Neural progenitor cell (in vitro differentiated cells): ENCODE results near the gene ADAMTS15. TPM values are rescaled to one million over a fixed set of nuclear protein-coding genes. Genes with fewer than 3 reads are reported as not detected.
"Not testable (repeated sequence)": the region's sequence is repeated elsewhere in the genome, so short reads cannot be mapped to it uniquely, and the experiment has no call there.

Source experiments
- DNase-seq: peaks from one replicate; pipeline ENCODE4 v3.0.0-alpha.2; 2016; ENCODE audit warnings: low spot score
- H2AFZ ChIP-seq: fragments of 200-600 bp; sonication (generic); replicated peaks from 2 replicates; pipeline ENCODE4 v1.6.1; 2016; ENCODE audit warnings: antibody characterized with exemption
- H3F3A ChIP-seq: fragments of 200-600 bp; sonication (generic); 2 replicates; pipeline ENCODE4 v1.6.1; 2016; ENCODE audit warnings: antibody characterized with exemption, low read depth
- H3K27ac ChIP-seq: fragments of 200-600 bp; sonication (generic); 2 replicates; pipeline ENCODE4 v1.5.1; 2016; ENCODE audit warnings: mild to moderate bottlenecking
- H3K27me3 ChIP-seq: fragments of 200-600 bp; sonication (generic); 2 replicates; pipeline ENCODE4 v1.6.1; 2016; ENCODE audit warnings: mild to moderate bottlenecking, moderate library complexity
- H3K36me3 ChIP-seq: fragments of 200-600 bp; sonication (generic); 2 replicates; pipeline ENCODE4 v1.5.1; 2016
- H3K4me1 ChIP-seq: fragments of 200-600 bp; sonication (generic); 2 replicates; pipeline ENCODE4 v1.6.1; 2016; ENCODE audit warnings: mixed run types
- H3K4me2 ChIP-seq: fragments of 200-600 bp; sonication (generic); 2 replicates; pipeline ENCODE4 v1.6.1; 2016
- H3K4me3 ChIP-seq: fragments of 200-600 bp; sonication (generic); 2 replicates; pipeline ENCODE4 v1.5.1; 2016
- H3K79me2 ChIP-seq: fragments of 200-600 bp; sonication (generic); 2 replicates; pipeline ENCODE4 v1.6.1; 2016; ENCODE audit warnings: low read depth
- H3K9ac ChIP-seq: fragments of 200-600 bp; sonication (generic); 2 replicates; pipeline ENCODE4 v1.6.1; 2016
- H3K9me3 ChIP-seq: fragments of 200-600 bp; sonication (generic); 2 replicates; pipeline ENCODE4 v1.5.1; 2016; ENCODE audit warnings: low read depth
- H4K20me1 ChIP-seq: fragments of 200-600 bp; sonication (generic); 2 replicates; pipeline ENCODE4 v1.6.1; 2016; ENCODE audit warnings: low read depth
- H3K27ac Mint-ChIP-seq: 3 replicates; pipeline ENCODE4 v1.8.0; 2021; ENCODE audit warnings: mixed read lengths
- H3K27me3 Mint-ChIP-seq: 2 replicates; pipeline ENCODE4 v1.8.0; 2022; ENCODE audit warnings: low read depth, mild to moderate bottlenecking, inconsistent platforms, moderate library complexity, mixed read lengths; ENCODE audit not compliant: insufficient read depth
- H3K36me3 Mint-ChIP-seq: 3 replicates; pipeline ENCODE4 v1.8.0; 2021; ENCODE audit warnings: mixed read lengths
- H3K4me1 Mint-ChIP-seq: 3 replicates; pipeline ENCODE4 v1.8.0; 2021; ENCODE audit warnings: mixed read lengths
- H3K4me3 Mint-ChIP-seq: 3 replicates; pipeline ENCODE4 v1.8.0; 2021; ENCODE audit warnings: mild to moderate bottlenecking, moderate library complexity, mixed read lengths
- H3K9me3 Mint-ChIP-seq: 3 replicates; pipeline ENCODE4 v1.8.0; 2020; ENCODE audit warnings: mixed read lengths
- CTCF ChIP-seq: fragments of 200-600 bp; sonication (generic); IDR thresholded peaks from 2 replicates; pipeline ENCODE4 v1.5.1; 2017; ENCODE audit warnings: antibody characterized with exemption, mild to moderate bottlenecking
- EZH2 ChIP-seq: fragments of 200-600 bp; sonication (generic); IDR thresholded peaks from 2 replicates; pipeline ENCODE4 v1.6.1; 2017; ENCODE audit warnings: antibody characterized with exemption, mild to moderate bottlenecking, moderate library complexity
- EZH2phosphoT487 ChIP-seq: fragments of 200-600 bp; sonication (generic); IDR thresholded peaks from 2 replicates; pipeline ENCODE4 v1.6.1; 2017; ENCODE audit warnings: antibody characterized with exemption
- total RNA-seq: library from RNA; depleted of rRNA; stranded (reverse); fragments of >200 nt; gene quantifications from 2 replicates; pipeline ENCODE4 v1.2.3, GENCODE V29; 2015; ENCODE audit warnings: low replicate concordance

ADAMTS15 gene
- total RNA-seq, 1 donor from 2014 or later: 0.09 TPM

DNA sequence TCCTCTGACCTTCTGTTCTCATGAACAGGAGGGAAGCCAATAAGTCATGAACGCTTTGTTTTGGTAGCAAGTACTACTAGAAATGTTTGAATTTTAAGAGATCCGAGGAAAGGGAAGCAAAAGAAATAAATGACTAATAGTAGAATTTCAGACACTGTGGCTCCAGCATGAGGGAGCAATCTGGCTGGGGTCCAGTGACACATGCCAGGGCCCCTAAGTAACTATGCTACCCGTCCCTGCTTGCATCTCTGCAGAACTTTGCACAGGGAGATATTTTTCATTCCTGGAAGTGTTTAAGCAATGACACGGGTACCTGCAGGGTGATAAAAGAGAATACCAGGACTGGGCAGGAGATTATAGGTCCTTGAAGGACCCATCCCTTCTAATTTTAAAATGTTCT, 12.8 kb upstream of the ADAMTS15 start:
- Mint-ChIP-seq H3K4me1 (peaks cover 3% of the 10 kb centered on the region), H3K9me3 (peaks cover 4% of the 10 kb centered on the region), H3K27ac (no peak overlapping the region), H3K27me3 (peaks cover 6% of the 10 kb centered on the region), H3K4me3 (no peak overlapping the region), H3K36me3 (no peaks in the 10 kb centered on the region)
- H3K27me3 ChIP-seq: peaks cover 5% of the 10 kb centered on the region
- H3K4me2 ChIP-seq: no peak overlapping the region
- no peak overlapping the region for H3K9ac ChIP-seq
- H3F3A ChIP-seq: no peaks in the 10 kb centered on the region
- no peaks in the 10 kb centered on the region for H3K9me3 ChIP-seq
- TF ChIP-seq EZH2 (no peak), CTCF (no peak), EZH2phosphoT487 (no peak)
- no peaks in the 10 kb centered on the region for H3K79me2 ChIP-seq
- DNase-seq: no peak
- H3K4me3 ChIP-seq: no peak overlapping the region
- no peak overlapping the region for H3K27ac ChIP-seq
- H4K20me1 ChIP-seq: no peaks in the 10 kb centered on the region
- H3K36me3 ChIP-seq: no peaks in the 10 kb centered on the region
- no peak overlapping the region for H2AFZ ChIP-seq
- H3K4me1 ChIP-seq: no peaks in the 10 kb centered on the region

DNA sequence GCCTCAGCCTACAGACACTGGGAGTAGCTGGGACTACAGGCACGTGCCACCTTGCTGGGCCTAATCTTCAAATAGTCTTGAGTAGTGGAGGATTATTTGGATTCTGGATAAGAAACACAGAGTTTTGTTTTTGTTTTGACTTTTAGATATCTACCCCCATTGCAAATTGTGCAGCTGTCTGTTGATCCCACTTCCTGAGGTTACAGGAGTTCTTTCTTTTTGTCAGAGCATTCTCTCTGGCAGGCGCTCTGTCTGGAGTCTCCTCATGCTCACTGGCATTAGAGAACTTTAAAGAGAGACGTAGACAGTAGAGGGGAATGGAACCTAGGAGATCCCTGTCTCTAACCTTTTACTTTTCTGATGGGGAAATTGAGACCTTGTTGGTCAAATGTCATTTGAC, 12.3 kb upstream of the ADAMTS15 start:
- TF ChIP-seq CTCF (no peak), EZH2phosphoT487 (no peak), EZH2 (no peak)
- no peak overlapping the region for H3K9ac ChIP-seq
- no peaks in the 10 kb centered on the region for H4K20me1 ChIP-seq
- H3K27me3 Mint-ChIP-seq: peaks cover 3% of the 10 kb centered on the region
- H3K27me3 ChIP-seq: no peaks in the 10 kb centered on the region
- H3K4me3 ChIP-seq: no peak overlapping the region
- H3K9me3 Mint-ChIP-seq: peaks cover 4% of the 10 kb centered on the region
- no peaks in the 10 kb centered on the region for H3K36me3 ChIP-seq
- H3K36me3 Mint-ChIP-seq: no peaks in the 10 kb centered on the region
- no peak overlapping the region for H3K4me2 ChIP-seq
- no peaks in the 10 kb centered on the region for H3F3A ChIP-seq
- no peaks in the 10 kb centered on the region for H3K79me2 ChIP-seq
- no peaks in the 10 kb centered on the region for H3K9me3 ChIP-seq
- H3K27ac Mint-ChIP-seq: no peak overlapping the region
- peaks cover 3% of the 10 kb centered on the region for H3K4me1 Mint-ChIP-seq
- no peak for DNase-seq
- H2AFZ ChIP-seq: no peak overlapping the region
- no peak overlapping the region for H3K27ac ChIP-seq
- no peaks in the 10 kb centered on the region for H3K4me1 ChIP-seq
- H3K4me3 Mint-ChIP-seq: no peak overlapping the region

- no peak for TF ChIP-seq CTCF
- no peak for TF ChIP-seq EZH2phosphoT487
- no peak for TF ChIP-seq EZH2
- no peaks in the 10 kb centered on the region for H3K36me3 ChIP-seq
- Mint-ChIP-seq H3K9me3 (peaks cover 4% of the 10 kb centered on the region), H3K4me3 (no peak overlapping the region), H3K27me3 (peaks cover 3% of the 10 kb centered on the region), H3K36me3 (no peaks in the 10 kb centered on the region), H3K27ac (no peak overlapping the region), H3K4me1 (peaks cover 3% of the 10 kb centered on the region)
- H3K27me3 ChIP-seq: no peaks in the 10 kb centered on the region
- H3K9me3 ChIP-seq: no peaks in the 10 kb centered on the region
- DNase-seq: no peak
- no peaks in the 10 kb centered on the region for H3K4me1 ChIP-seq
- no peak overlapping the region for H3K27ac ChIP-seq
- no peak overlapping the region for H3K4me2 ChIP-seq
- H2AFZ ChIP-seq: no peak overlapping the region
- no peak overlapping the region for H3K9ac ChIP-seq
- no peaks in the 10 kb centered on the region for H3F3A ChIP-seq
- no peaks in the 10 kb centered on the region for H4K20me1 ChIP-seq
- H3K79me2 ChIP-seq: no peaks in the 10 kb centered on the region
- H3K4me3 ChIP-seq: no peak overlapping the region
These were observed 10.6 kb upstream of the ADAMTS15 start for GRCh38 chr11:130437848-130438247.

DNA sequence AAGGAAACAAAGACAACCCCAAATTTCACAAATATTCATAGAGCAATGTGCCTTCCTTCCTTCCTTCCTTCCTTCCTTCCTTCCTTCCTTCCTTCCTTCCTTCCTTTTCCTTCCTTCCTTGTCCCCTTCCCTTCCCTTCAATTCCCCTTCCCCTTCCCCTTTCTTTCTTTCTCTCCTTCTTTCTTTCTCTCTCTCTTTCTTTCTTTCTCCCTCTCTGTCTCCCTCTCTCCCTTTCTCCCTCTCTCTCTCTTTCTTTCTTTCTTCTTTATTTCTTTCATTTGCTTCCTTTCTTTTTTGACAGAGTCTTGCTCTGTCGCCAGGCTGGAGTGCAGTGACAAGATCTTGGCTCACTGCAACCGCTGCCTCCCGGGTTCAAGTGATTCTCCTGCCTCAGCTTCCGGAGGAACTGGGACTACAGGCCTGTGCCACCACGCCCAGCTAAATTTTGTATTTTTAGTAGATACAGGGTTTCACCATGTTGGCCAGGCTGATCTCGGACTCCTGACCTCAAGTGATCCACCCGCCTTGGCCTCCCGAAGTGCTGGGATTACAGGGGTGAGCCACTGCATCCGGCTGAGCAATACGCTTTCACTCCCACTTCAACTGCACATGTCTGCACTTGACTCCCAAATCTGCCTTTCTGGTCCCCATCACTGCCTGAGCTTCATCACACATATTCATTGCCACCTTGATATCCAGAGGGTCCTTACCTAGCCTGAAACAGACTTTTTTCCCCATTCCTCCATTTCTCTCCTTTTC, 9.9 kb upstream of the ADAMTS15 start:
- not testable (repeated sequence) for H3K4me1 ChIP-seq, H3K4me2 ChIP-seq, H3K27ac ChIP-seq, H3K4me1 Mint-ChIP-seq, H3K9ac ChIP-seq, H3K27me3 Mint-ChIP-seq, H2AFZ ChIP-seq, H3K9me3 ChIP-seq, H3K4me3 ChIP-seq, H3K9me3 Mint-ChIP-seq, H3K36me3 Mint-ChIP-seq, H3K79me2 ChIP-seq, H3F3A ChIP-seq, H3K36me3 ChIP-seq, H3K4me3 Mint-ChIP-seq, H3K27me3 ChIP-seq, H4K20me1 ChIP-seq, DNase-seq
- peak overlapping the region; percentile 80 for H3K27ac Mint-ChIP-seq
